GM19328 (cell line): ENCODE data around the gene BSND.
"Not testable (repeated sequence)": the region's sequence is repeated elsewhere in the genome, so short reads cannot be mapped to it uniquely, and the experiment has no call there.

Experiments
- ATAC-seq: cut with Tn5 transposase; IDR thresholded peaks from one replicate; pipeline ENCODE4 v1.9.1; 2021; ENCODE audit warnings: mild to moderate bottlenecking, moderate library complexity; ENCODE audit not compliant: unreplicated experiment

BSND gene

GRCh38 chr1:55015731-55016620 lies 17.2 kb downstream of the BSND start:
- no peak for ATAC-seq

GRCh38 chr1:55018395-55018794 lies 19.7 kb downstream of the BSND start:
- ATAC-seq, result no peak

GRCh38 chr1:55021942-55022546 lies 23.3 kb downstream of the BSND start:
- peak; percentile 69 for ATAC-seq

GRCh38 chr1:55024163-55024562 lies 25.4 kb downstream of the BSND start:
- ATAC-seq, result not testable (repeated sequence)

GRCh38 chr1:55026682-55027081 lies 27.9 kb downstream of the BSND start:
- ATAC-seq, result not testable (repeated sequence)

GRCh38 chr1:55031098-55031497 lies 32.4 kb downstream of the BSND start:
- ATAC-seq, result not testable (repeated sequence)

GRCh38 chr1:55033265-55033614 lies 34.5 kb downstream of the BSND start:
- ATAC-seq, result no peak

GRCh38 chr1:55034476-55035133 lies 35.9 kb downstream of the BSND start:
- no peak for ATAC-seq

GRCh38 chr1:55035904-55036303 lies 37.2 kb downstream of the BSND start:
- no peak for ATAC-seq

GRCh38 chr1:55037733-55038551 lies 39.2 kb downstream of the BSND start:
- no peak for ATAC-seq

GRCh38 chr1:55038552-55038838 lies 39.8 kb downstream of the BSND start:
- no peak for ATAC-seq

- ATAC-seq, result no peak
Measured at GRCh38 chr1:55038974-55039341, 40.2 kb downstream of the BSND start.

- no peak for ATAC-seq
Measured at GRCh38 chr1:55039342-55040082, 40.8 kb downstream of the BSND start, which contains the start of gene PCSK9. Gene PCSK9, plus strand, starts transcription at chr1:55039548. Its CDS starts 290 bp downstream, at chr1:55039838.

GRCh38 chr1:55040083-55040932 lies 41.6 kb downstream of the BSND start:
- no peak for ATAC-seq

GRCh38 chr1:55040933-55041494 lies 42.3 kb downstream of the BSND start:
- ATAC-seq, result no peak

GRCh38 chr1:55041613-55042012 lies 42.9 kb downstream of the BSND start:
- no peak for ATAC-seq

GRCh38 chr1:55043011-55043410 lies 44.3 kb downstream of the BSND start:
- no peak for ATAC-seq

- no peak for ATAC-seq
Measured at GRCh38 chr1:55043726-55044125, 45.0 kb downstream of the BSND start.
